ENCODE data around the gene FBXL7.

Gene FBXL7

GRCh38 chr5:15501091-15501791, 1.3 kb downstream of the FBXL7 start:
- TF ChIP-seq TCF12 (IDR thresholded peaks at IDR 0.05; ENCODE audit: low read depth) (no peak), FOXM1 (IDR thresholded peaks at IDR 0.05; ENCODE audit: borderline replicate concordance, low read depth) (no peak), YY1 (IDR thresholded peaks at IDR 0.05; ENCODE audit: low read depth) (no peak), ZBTB7A (IDR thresholded peaks at IDR 0.05; ENCODE audit: low read depth) (no peak), CEBPB (IDR thresholded peaks at IDR 0.05) (no peak), CREB1 (IDR thresholded peaks at IDR 0.05; ENCODE audit: low read depth) (no peak), NFIC (IDR thresholded peaks at IDR 0.05) (no peak), TAF1 (IDR thresholded peaks at IDR 0.05; ENCODE audit: low read depth) (no peak), EP300 (IDR thresholded peaks at IDR 0.05; ENCODE audit: borderline replicate concordance) (no peak), TEAD4 (IDR thresholded peaks at IDR 0.05) (no peak), EGR1 (IDR thresholded peaks at IDR 0.05) (no peak), RAD21 (IDR thresholded peaks at IDR 0.05; ENCODE audit: low read depth) (no peak)
- TF ChIP-seq, protein P1, sequence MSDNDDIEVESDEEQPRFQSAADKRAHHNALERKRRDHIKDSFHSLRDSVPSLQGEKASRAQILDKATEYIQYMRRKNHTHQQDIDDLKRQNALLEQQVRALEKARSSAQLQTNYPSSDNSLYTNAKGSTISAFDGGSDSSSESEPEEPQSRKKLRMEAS (IDR thresholded peaks at IDR 0.05) = no peak
- TF ChIP-seq, protein P2, sequence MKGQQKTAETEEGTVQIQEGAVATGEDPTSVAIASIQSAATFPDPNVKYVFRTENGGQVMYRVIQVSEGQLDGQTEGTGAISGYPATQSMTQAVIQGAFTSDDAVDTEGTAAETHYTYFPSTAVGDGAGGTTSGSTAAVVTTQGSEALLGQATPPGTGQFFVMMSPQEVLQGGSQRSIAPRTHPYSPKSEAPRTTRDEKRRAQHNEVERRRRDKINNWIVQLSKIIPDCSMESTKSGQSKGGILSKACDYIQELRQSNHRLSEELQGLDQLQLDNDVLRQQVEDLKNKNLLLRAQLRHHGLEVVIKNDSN (IDR thresholded peaks at IDR 0.05) = no peak

- no peak for TF ChIP-seq TEAD4 (IDR thresholded peaks at IDR 0.05)
- no peak for TF ChIP-seq YY1 (IDR thresholded peaks at IDR 0.05; ENCODE audit: low read depth)
- no peak for TF ChIP-seq TCF12 (IDR thresholded peaks at IDR 0.05; ENCODE audit: low read depth)
- no peak for TF ChIP-seq EP300 (IDR thresholded peaks at IDR 0.05; ENCODE audit: borderline replicate concordance)
- TF ChIP-seq, protein P2 (IDR thresholded peaks at IDR 0.05) = no peak
- no peak for TF ChIP-seq RAD21 (IDR thresholded peaks at IDR 0.05; ENCODE audit: low read depth)
- no peak for TF ChIP-seq NFIC (IDR thresholded peaks at IDR 0.05)
- TF ChIP-seq, protein P1 (IDR thresholded peaks at IDR 0.05) = no peak
- TF ChIP-seq ZBTB7A (IDR thresholded peaks at IDR 0.05; ENCODE audit: low read depth) = no peak
- TF ChIP-seq FOXM1 (IDR thresholded peaks at IDR 0.05; ENCODE audit: borderline replicate concordance, low read depth) = no peak
- no peak for TF ChIP-seq EGR1 (IDR thresholded peaks at IDR 0.05)
- TF ChIP-seq TAF1 (IDR thresholded peaks at IDR 0.05; ENCODE audit: low read depth) = no peak
- TF ChIP-seq CEBPB (IDR thresholded peaks at IDR 0.05) = no peak
- no peak for TF ChIP-seq CREB1 (IDR thresholded peaks at IDR 0.05; ENCODE audit: low read depth)
These were observed 2.2 kb downstream of the FBXL7 start for GRCh38 chr5:15502208-15502607.

DNA sequence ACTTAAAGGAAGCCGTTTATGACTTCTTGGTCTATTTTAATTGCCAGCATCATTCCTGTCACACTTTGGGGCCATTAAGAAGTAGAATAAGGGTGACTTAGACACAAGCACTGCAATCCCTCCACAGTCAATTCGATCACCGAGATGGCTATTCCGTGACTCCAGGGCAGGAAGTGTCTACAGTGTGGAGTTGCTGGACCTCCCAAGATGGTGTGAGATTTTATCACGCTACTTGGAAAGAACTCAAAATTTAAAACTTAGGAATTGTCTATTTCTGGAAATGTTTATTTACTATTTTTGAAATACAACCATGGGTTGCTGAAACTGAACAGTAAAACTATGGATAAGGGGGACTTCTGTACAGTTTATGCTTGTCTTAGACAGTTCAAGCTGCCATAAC, 6.2 kb downstream of the FBXL7 start:
- TF ChIP-seq TEAD4 (IDR thresholded peaks at IDR 0.05) (no peak), CEBPB (IDR thresholded peaks at IDR 0.05) (no peak), TCF12 (IDR thresholded peaks at IDR 0.05; ENCODE audit: low read depth) (no peak), FOXM1 (IDR thresholded peaks at IDR 0.05; ENCODE audit: borderline replicate concordance, low read depth) (no peak), ZBTB7A (IDR thresholded peaks at IDR 0.05; ENCODE audit: low read depth) (no peak), EP300 (IDR thresholded peaks at IDR 0.05; ENCODE audit: borderline replicate concordance) (no peak), NFIC (IDR thresholded peaks at IDR 0.05) (no peak)
- TF ChIP-seq, protein P1 (IDR thresholded peaks at IDR 0.05) = no peak

DNA sequence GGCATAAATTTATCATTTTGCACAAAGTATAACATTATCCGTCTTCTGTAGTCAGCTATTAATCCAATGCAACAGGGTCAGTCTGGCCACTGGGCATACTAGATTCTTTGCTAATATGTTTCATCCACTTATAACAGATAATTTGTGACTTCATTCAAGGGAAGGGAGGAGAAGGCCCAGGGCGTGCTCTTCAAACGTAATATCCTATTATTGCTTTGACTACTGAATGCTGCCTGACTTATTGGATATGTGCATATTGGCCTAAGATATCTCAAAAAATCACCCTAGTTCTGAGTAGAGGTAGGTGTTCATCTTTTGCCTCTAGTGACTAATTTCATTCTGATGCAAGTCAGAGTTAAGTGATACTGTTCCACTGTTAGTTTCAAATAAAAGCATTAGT, 6.9 kb downstream of the FBXL7 start:
- TF ChIP-seq, protein P1 (IDR thresholded peaks at IDR 0.05) = no peak
- TF ChIP-seq, protein P2 (IDR thresholded peaks at IDR 0.05) = no peak

DNA sequence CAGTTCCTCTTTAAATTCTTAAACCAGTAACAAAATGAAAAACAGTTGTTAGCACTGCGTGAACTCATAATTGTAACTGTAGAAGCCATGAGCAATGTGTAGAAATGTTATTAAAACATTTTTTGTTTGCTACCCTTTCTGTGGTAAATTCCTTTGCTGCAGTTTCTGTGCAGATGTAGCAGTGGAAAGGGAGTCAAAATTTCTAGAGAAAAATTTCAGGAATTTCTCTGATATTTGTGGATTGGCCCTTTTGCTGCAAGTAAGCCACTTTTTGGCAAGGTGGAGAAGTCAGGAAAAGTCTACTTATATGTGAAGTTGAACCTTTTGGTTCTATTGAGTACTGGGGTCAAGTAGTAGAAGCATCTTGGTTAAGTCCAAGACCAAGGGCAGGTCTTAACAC, 10.1 kb downstream of the FBXL7 start:
- no peak for TF ChIP-seq CREB1 (IDR thresholded peaks at IDR 0.05; ENCODE audit: low read depth)

DNA sequence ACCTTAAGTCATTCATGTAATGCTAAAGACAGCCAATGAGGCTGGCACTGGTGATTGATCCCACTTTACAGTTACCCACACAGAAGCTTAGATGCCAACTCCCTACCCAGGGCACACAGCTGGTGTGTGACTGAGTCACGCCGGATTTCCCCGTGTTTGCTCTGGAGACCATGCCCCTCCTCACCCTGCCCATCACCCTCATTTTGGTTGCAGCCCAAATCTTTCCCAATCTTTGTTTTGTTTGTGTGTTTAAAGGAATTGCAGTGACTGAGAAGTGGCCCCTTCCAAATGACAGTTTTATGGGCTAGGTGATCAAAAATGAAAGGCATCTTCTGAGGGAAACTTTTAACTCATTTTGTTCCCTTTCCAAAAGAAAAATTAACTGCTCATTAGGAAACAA, 10.9 kb downstream of the FBXL7 start:
- no peak for TF ChIP-seq CEBPB (IDR thresholded peaks at IDR 0.05)
- TF ChIP-seq, protein P2 (IDR thresholded peaks at IDR 0.05) = no peak
- TF ChIP-seq YY1 (IDR thresholded peaks at IDR 0.05; ENCODE audit: low read depth) = no peak
- TF ChIP-seq TAF1 (IDR thresholded peaks at IDR 0.05; ENCODE audit: low read depth) = no peak
- no peak for TF ChIP-seq FOXM1 (IDR thresholded peaks at IDR 0.05; ENCODE audit: borderline replicate concordance, low read depth)
- no peak for TF ChIP-seq TEAD4 (IDR thresholded peaks at IDR 0.05)
- TF ChIP-seq, protein P3, sequence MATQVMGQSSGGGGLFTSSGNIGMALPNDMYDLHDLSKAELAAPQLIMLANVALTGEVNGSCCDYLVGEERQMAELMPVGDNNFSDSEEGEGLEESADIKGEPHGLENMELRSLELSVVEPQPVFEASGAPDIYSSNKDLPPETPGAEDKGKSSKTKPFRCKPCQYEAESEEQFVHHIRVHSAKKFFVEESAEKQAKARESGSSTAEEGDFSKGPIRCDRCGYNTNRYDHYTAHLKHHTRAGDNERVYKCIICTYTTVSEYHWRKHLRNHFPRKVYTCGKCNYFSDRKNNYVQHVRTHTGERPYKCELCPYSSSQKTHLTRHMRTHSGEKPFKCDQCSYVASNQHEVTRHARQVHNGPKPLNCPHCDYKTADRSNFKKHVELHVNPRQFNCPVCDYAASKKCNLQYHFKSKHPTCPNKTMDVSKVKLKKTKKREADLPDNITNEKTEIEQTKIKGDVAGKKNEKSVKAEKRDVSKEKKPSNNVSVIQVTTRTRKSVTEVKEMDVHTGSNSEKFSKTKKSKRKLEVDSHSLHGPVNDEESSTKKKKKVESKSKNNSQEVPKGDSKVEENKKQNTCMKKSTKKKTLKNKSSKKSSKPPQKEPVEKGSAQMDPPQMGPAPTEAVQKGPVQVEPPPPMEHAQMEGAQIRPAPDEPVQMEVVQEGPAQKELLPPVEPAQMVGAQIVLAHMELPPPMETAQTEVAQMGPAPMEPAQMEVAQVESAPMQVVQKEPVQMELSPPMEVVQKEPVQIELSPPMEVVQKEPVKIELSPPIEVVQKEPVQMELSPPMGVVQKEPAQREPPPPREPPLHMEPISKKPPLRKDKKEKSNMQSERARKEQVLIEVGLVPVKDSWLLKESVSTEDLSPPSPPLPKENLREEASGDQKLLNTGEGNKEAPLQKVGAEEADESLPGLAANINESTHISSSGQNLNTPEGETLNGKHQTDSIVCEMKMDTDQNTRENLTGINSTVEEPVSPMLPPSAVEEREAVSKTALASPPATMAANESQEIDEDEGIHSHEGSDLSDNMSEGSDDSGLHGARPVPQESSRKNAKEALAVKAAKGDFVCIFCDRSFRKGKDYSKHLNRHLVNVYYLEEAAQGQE (IDR thresholded peaks at IDR 0.05; ENCODE audit: low read depth) = no peak
- TF ChIP-seq TCF12 (IDR thresholded peaks at IDR 0.05; ENCODE audit: low read depth) = no peak
- no peak for TF ChIP-seq RAD21 (IDR thresholded peaks at IDR 0.05; ENCODE audit: low read depth)
- no peak for TF ChIP-seq NFIC (IDR thresholded peaks at IDR 0.05)
- no peak for TF ChIP-seq ZBTB7A (IDR thresholded peaks at IDR 0.05; ENCODE audit: low read depth)
- no peak for TF ChIP-seq EP300 (IDR thresholded peaks at IDR 0.05; ENCODE audit: borderline replicate concordance)
- no peak for TF ChIP-seq CREB1 (IDR thresholded peaks at IDR 0.05; ENCODE audit: low read depth)
- TF ChIP-seq, protein P1 (IDR thresholded peaks at IDR 0.05) = no peak
- no peak for TF ChIP-seq EGR1 (IDR thresholded peaks at IDR 0.05)

Measured in Ishikawa (cell line).